ENCODE results near the gene TXNDC8.

TXNDC8 gene

DNA sequence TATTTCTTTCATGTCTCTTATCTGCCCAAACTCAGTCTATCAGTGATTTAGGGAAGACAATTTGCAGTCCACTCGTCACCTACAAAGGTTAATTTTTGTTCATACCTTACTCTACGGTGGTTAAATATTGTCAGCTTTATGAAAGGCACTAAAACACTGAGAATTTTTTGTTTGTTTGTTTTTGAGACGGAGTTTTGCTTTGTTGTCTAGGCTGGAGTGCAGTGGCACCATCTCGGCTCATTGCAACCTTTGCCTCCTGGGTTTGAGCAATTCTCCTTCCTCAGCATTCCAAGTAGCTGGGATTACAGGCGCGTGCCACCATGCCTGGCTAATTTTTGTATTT, 55.0 kb downstream of the TXNDC8 start:
- no peaks in the 10 kb centered on the region for H3K36me3 ChIP-seq (ENCODE audit: control insufficient read depth, insufficient read depth, low read length)
- H3K4me1 ChIP-seq (ENCODE audit: control insufficient read depth, insufficient read depth, low read length) = no peaks in the 10 kb centered on the region
- no CpG with 5 or more reads among the region's 6 CpGs for WGBS (ENCODE audit: insufficient coverage, insufficient read length)
- H3K27me3 ChIP-seq (ENCODE audit: control insufficient read depth, insufficient read depth, low read length) = no peaks in the 10 kb centered on the region
- no peaks in the 10 kb centered on the region for H3K9me3 ChIP-seq (ENCODE audit: control insufficient read depth, insufficient read depth, low read length)
- H3K4me3 ChIP-seq (ENCODE audit: low read length) = no peak overlapping the region
- H3K27ac ChIP-seq (ENCODE audit: low read length) = no peak overlapping the region
- DNase-seq (ENCODE audit: low read depth, low spot score) = no peak

DNA sequence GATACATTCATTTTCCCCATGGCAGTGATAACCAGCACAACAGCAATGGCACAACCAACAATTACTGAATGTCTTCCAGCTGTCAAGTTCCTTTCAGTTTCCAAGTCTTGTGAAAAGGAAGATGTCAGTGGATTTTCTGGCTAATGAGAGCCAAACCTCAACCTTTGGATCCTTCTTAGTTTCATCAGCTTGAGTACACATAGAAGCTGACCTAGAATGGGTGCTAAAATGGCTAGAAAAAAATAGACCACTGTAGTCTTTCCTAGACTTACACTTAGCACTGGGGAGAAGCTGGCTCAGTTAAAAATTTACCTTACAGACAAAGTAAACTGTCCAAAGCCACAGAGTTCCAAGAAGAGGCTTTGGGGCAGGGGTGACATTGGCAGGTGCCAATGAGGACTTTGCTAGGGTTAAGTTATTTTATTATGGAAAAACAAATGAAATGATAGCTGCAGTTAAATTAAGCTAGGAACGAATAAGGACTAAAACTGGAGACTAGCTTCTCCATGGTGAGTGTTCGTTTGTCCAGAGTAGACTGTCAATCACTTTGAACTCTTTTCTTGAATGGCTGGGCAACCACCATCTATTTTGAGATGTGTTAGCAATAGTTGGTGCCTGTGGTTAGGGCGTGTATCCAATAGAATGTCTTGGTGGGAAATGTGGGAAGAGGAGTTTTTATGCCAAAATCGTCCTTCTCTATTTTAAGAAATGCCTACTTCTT, 55.5 kb downstream of the TXNDC8 start:
- H3K9me3 ChIP-seq (ENCODE audit: control insufficient read depth, insufficient read depth, low read length) = no peaks in the 10 kb centered on the region
- H3K4me3 ChIP-seq (ENCODE audit: low read length) = no peak overlapping the region
- H3K27ac ChIP-seq (ENCODE audit: low read length) = no peak overlapping the region
- H3K4me1 ChIP-seq (ENCODE audit: control insufficient read depth, insufficient read depth, low read length) = no peaks in the 10 kb centered on the region
- H3K27me3 ChIP-seq (ENCODE audit: control insufficient read depth, insufficient read depth, low read length) = no peaks in the 10 kb centered on the region
- DNase-seq (ENCODE audit: low read depth, low spot score) = no peak
- no CpG with 5 or more reads among the region's 4 CpGs for WGBS (ENCODE audit: insufficient coverage, insufficient read length)
- no peaks in the 10 kb centered on the region for H3K36me3 ChIP-seq (ENCODE audit: control insufficient read depth, insufficient read depth, low read length)

DNA sequence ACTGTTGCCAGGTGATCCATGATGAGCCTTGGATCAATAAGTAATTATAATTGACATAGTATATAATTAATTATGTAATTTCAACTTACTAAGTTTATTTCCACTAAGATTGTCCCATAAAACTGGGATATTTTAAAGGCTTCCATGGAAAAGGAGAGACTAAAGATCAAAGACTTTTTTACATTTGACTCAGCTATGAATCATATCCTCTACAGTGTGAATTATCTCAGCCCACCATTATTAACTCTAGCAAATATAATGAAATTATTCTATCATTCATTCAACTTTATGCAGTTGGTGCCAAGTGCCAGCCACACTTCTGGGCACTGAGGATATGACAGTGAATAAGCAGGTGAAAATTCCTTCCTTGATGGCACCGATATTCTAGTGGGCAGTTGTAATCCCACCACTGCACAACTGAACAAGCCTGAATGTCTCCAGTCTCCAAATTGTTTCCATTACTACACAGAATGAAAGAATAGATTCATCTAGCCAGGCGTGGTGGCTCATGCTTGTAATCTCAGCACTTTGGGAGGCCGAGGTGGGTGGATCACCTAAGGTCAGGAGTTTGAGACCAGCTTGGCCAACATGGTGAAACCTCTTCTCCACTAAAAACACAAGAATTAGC, 59.5 kb downstream of the TXNDC8 start:
- no peak for DNase-seq (ENCODE audit: low read depth, low spot score)

DNA sequence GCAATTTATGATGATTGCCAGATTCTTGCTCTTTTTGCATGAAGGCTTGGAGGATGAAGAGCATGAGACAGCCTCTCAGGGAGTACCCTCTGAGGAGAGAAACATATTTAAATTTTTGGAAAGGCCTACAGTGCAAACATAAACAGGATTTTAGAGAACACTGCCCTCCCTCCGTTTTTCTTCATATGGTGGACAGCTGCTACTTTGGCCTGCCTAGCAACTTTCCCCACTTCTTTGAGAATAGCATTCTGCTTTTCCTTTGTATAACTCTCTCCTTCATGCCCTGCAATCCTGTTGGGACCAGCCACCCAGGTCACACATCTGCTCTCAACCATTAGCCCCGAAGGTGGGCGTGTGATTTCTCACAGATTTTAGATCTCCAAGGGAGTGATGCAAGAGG, 60.9 kb downstream of the TXNDC8 start:
- DNase-seq (ENCODE audit: low read depth, low spot score) = no peak
- WGBS (ENCODE audit: insufficient coverage, insufficient read length) = no CpG with 5 or more reads among the region's 3 CpGs
- H3K27me3 ChIP-seq (ENCODE audit: control insufficient read depth, insufficient read depth, low read length) = no peaks in the 10 kb centered on the region
- no peaks in the 10 kb centered on the region for H3K36me3 ChIP-seq (ENCODE audit: control insufficient read depth, insufficient read depth, low read length)
- H3K27ac ChIP-seq (ENCODE audit: low read length) = no peak overlapping the region
- no peak overlapping the region for H3K4me3 ChIP-seq (ENCODE audit: low read length)
- H3K4me1 ChIP-seq (ENCODE audit: control insufficient read depth, insufficient read depth, low read length) = no peaks in the 10 kb centered on the region
- no peaks in the 10 kb centered on the region for H3K9me3 ChIP-seq (ENCODE audit: control insufficient read depth, insufficient read depth, low read length)

More for the DNA sequence above, 59.5 kb downstream of the TXNDC8 start:
- no peak overlapping the region for H3K27ac ChIP-seq (ENCODE audit: low read length)
- no peaks in the 10 kb centered on the region for H3K9me3 ChIP-seq (ENCODE audit: control insufficient read depth, insufficient read depth, low read length)
- H3K36me3 ChIP-seq (ENCODE audit: control insufficient read depth, insufficient read depth, low read length) = no peaks in the 10 kb centered on the region
- no peaks in the 10 kb centered on the region for H3K27me3 ChIP-seq (ENCODE audit: control insufficient read depth, insufficient read depth, low read length)
- H3K4me3 ChIP-seq (ENCODE audit: low read length) = no peak overlapping the region
- WGBS (ENCODE audit: insufficient coverage, insufficient read length) = no CpG with 5 or more reads among the region's 3 CpGs
- H3K4me1 ChIP-seq (ENCODE audit: control insufficient read depth, insufficient read depth, low read length) = no peaks in the 10 kb centered on the region

DNA sequence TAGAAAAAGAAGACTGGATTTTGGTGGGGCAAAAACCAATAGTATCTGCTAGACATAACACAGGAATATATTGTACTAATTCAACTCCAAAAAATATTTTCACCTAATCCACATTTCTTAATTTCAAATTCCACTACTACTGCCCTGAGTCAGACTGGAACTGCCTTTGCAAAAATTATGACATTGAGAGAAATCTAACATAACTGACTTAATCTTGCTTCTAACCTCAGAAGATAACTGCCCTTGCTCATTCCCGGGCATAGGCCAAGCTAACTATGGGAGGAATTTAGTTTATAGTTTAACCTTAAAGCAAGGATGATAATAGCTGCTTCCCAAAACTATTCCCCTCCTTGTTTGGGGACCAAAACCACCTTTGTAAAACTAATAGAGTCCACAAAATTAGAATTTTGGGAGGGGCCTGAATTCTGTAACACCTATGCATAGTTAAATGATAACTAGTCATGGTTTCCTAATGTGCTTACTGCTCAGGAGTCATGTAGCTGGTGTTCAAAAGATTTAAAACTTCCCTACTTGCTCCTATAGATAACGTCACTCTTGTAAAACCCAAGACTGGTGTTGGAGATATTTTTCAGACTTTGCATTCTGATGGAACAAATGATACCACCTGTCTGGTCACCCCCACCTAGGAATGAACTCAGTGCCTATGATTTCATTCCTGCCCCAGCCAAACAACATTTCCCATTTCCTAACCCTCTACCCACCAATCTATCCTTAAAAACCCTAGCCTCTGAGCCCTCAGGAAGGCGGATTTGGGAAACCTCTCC, 67.3 kb downstream of the TXNDC8 start:
- no CpG with 5 or more reads among the region's 3 CpGs for WGBS (ENCODE audit: insufficient coverage, insufficient read length)
- no peak for DNase-seq (ENCODE audit: low read depth, low spot score)
- no peaks in the 10 kb centered on the region for H3K36me3 ChIP-seq (ENCODE audit: control insufficient read depth, insufficient read depth, low read length)
- H3K27me3 ChIP-seq (ENCODE audit: control insufficient read depth, insufficient read depth, low read length) = no peaks in the 10 kb centered on the region
- no peak overlapping the region for H3K27ac ChIP-seq (ENCODE audit: low read length)
- H3K4me1 ChIP-seq (ENCODE audit: control insufficient read depth, insufficient read depth, low read length) = no peaks in the 10 kb centered on the region
- H3K4me3 ChIP-seq (ENCODE audit: low read length) = no peak overlapping the region
- no peaks in the 10 kb centered on the region for H3K9me3 ChIP-seq (ENCODE audit: control insufficient read depth, insufficient read depth, low read length)

DNA sequence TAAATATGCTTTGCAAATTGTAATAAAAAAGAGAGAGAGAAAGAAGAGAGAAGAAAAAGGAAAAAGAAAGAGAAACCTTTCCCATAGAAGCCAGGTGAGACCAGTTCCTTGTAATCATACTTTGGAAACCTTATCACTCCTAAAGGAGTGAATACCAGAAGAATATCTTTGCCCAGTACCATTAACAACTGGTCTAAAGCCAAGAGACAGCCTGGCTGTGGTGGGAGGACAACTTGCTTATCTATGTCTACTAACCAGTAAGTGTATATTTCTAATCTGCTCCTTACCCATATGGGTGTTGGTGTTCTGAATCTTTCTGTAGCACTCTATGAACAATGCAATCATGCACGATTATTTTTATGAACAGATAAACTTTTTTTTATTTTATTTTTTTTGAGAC, 70.9 kb downstream of the TXNDC8 start:
- WGBS (ENCODE audit: insufficient coverage, insufficient read length) = no CpG with 5 or more reads among the region's 1 CpG
- Histone ChIP-seq H3K9me3 (ENCODE audit: control insufficient read depth, insufficient read depth, low read length) (no peaks in the 10 kb centered on the region), H3K36me3 (ENCODE audit: control insufficient read depth, insufficient read depth, low read length) (no peaks in the 10 kb centered on the region), H3K27me3 (ENCODE audit: control insufficient read depth, insufficient read depth, low read length) (no peaks in the 10 kb centered on the region), H3K27ac (ENCODE audit: low read length) (no peak overlapping the region), H3K4me1 (ENCODE audit: control insufficient read depth, insufficient read depth, low read length) (no peaks in the 10 kb centered on the region), H3K4me3 (ENCODE audit: low read length) (no peak overlapping the region)
- DNase-seq (ENCODE audit: low read depth, low spot score) = no peak

DNA sequence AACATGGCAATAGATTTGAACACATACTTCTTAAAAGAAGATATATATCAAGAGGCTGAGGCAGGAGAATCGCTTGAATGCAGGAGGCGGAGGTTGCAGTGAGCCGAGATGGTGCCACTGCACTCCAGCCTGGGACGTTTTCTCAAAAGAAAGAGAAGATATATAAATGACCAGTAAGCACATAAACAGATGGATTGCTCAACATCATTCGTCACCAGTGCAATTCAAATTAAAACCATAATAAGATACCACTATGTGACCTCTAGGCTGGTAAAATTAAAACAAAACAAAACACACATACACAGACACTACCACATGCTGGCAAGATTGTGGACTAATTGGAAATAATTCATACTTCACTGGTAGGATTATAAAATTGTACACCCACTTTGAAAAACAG, 76.0 kb downstream of the TXNDC8 start:
- Histone ChIP-seq H3K4me3 (ENCODE audit: low read length) (no peak overlapping the region), H3K9me3 (ENCODE audit: control insufficient read depth, insufficient read depth, low read length) (no peaks in the 10 kb centered on the region), H3K27ac (ENCODE audit: low read length) (no peak overlapping the region), H3K36me3 (ENCODE audit: control insufficient read depth, insufficient read depth, low read length) (no peaks in the 10 kb centered on the region), H3K27me3 (ENCODE audit: control insufficient read depth, insufficient read depth, low read length) (no peaks in the 10 kb centered on the region), H3K4me1 (ENCODE audit: control insufficient read depth, insufficient read depth, low read length) (peaks cover 2% of the 10 kb centered on the region; the same call in 1 of the 2 replicates)
- no peak for DNase-seq (ENCODE audit: low read depth, low spot score)
- WGBS (ENCODE audit: insufficient coverage, insufficient read length) = no CpG with 5 or more reads among the region's 5 CpGs

DNA sequence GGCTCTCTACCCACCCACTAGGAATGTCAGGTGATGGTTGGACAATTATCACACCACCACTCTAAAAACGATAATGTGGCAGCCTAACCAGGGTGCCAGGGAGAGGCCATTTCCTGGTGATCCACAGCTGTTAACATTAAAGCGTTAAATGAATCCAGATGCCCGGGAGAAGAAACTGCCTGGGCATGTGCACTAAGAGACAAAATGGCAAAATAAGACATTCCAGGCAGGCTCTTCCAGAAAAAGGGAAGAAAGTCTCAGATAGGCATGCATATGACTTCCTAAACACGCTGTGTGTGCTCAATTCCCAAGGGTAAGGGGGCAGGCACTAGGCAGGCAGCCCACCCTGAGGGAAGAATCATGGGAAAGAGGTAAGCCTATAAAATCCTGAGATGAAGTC, 76.8 kb downstream of the TXNDC8 start:
- no peak for DNase-seq (ENCODE audit: low read depth, low spot score)

DNA sequence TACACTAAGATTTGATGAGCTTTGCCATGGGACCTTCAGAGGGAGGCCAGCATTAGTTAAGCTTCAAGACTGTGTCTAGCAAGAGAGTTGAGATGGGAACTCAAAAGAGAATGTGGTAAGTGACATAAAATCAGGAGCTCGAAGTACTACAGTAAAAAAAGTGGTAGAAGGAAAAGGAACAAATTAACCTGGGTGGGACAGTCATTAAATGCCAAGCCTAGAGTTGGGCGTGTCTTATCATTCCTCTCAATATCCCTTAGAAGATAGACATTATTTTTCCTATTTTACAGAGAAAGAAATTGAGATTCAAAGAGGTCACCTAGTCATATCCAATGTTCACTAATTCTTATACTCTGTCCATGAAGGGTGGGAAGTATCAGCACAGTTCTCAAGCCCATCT, 78.1 kb downstream of the TXNDC8 start:
- Histone ChIP-seq H3K4me3 (ENCODE audit: low read length) (no peak overlapping the region), H3K36me3 (ENCODE audit: control insufficient read depth, insufficient read depth, low read length) (no peaks in the 10 kb centered on the region), H3K27ac (ENCODE audit: low read length) (no peak overlapping the region), H3K27me3 (ENCODE audit: control insufficient read depth, insufficient read depth, low read length) (no peaks in the 10 kb centered on the region), H3K9me3 (ENCODE audit: control insufficient read depth, insufficient read depth, low read length) (no peaks in the 10 kb centered on the region), H3K4me1 (ENCODE audit: control insufficient read depth, insufficient read depth, low read length) (peaks cover 2% of the 10 kb centered on the region; the same call in 1 of the 2 replicates)
- DNase-seq (ENCODE audit: low read depth, low spot score) = no peak
- WGBS (ENCODE audit: insufficient coverage, insufficient read length) = no CpG with 5 or more reads among the region's 2 CpGs

More for the DNA sequence above, 76.8 kb downstream of the TXNDC8 start:
- WGBS (ENCODE audit: insufficient coverage, insufficient read length) = no CpG with 5 or more reads among the region's 4 CpGs
- H3K27me3 ChIP-seq (ENCODE audit: control insufficient read depth, insufficient read depth, low read length) = no peaks in the 10 kb centered on the region
- no peaks in the 10 kb centered on the region for H3K36me3 ChIP-seq (ENCODE audit: control insufficient read depth, insufficient read depth, low read length)
- no peak overlapping the region for H3K27ac ChIP-seq (ENCODE audit: low read length)
- H3K4me3 ChIP-seq (ENCODE audit: low read length) = no peak overlapping the region
- H3K4me1 ChIP-seq (ENCODE audit: control insufficient read depth, insufficient read depth, low read length) = peaks cover 2% of the 10 kb centered on the region; the same call in 1 of the 2 replicates
- no peaks in the 10 kb centered on the region for H3K9me3 ChIP-seq (ENCODE audit: control insufficient read depth, insufficient read depth, low read length)

DNA sequence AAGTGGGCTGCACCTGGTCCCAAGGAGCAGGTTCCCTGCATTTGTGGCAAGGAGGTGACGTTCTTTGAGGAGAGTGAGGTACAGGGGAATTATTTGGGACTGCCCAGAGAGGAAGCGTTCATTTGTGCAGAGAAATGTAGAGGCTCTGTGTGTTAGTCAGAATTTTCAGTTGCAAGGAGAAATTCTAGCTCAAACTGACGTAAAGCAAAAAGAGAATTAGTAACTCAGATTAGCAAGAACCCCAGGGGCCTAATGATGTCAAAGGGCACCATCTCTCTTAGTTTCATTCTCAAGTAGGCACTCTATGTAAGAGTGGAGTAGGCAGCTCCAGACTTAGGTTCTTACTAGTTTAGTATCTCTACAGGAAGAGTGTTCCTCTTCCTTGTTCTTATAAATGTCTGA, 79.0 kb downstream of the TXNDC8 start:
- Histone ChIP-seq H3K9me3 (ENCODE audit: control insufficient read depth, insufficient read depth, low read length) (no peaks in the 10 kb centered on the region), H3K27ac (ENCODE audit: low read length) (no peak overlapping the region), H3K27me3 (ENCODE audit: control insufficient read depth, insufficient read depth, low read length) (no peaks in the 10 kb centered on the region), H3K4me3 (ENCODE audit: low read length) (no peak overlapping the region), H3K36me3 (ENCODE audit: control insufficient read depth, insufficient read depth, low read length) (no peaks in the 10 kb centered on the region), H3K4me1 (ENCODE audit: control insufficient read depth, insufficient read depth, low read length) (peaks cover 2% of the 10 kb centered on the region)
- no CpG with 5 or more reads among the region's 3 CpGs for WGBS (ENCODE audit: insufficient coverage, insufficient read length)
- no peak for DNase-seq (ENCODE audit: low read depth, low spot score)
